Heart left ventricle (tissue), 16 donors: ENCODE measurements around the gene CIC. TPM values are rescaled to one million over a fixed set of nuclear protein-coding genes. Genes with fewer than 3 reads are reported as not detected.

Experiments used
- ATAC-seq, 4 donors: fragments of 200-7000 bp; cut with Tn5 transposase; one replicate each; pipeline ENCODE4 v1.9.1; 2020 to 2022; ENCODE audit warnings: moderate library complexity in 4 of 4, mild to moderate bottlenecking in 3 of 4, moderate number of reproducible peaks in 1 of 4
- DNase-seq, 5 donors: peaks; one replicate each; pipeline ENCODE4 v3.0.0-alpha.2; 2020
- H3K27ac ChIP-seq, 12 donors: fragments of 200-600 bp; sonication (generic) in 4 of 12; one replicate each; pipeline versions ENCODE4 v1.5.0 to v1.8.0; 2016 to 2022; ENCODE audit warnings: mild to moderate bottlenecking in 2 of 12
- H3K27me3 ChIP-seq, 9 donors: fragments of 200-600 bp; sonication (generic) in 2 of 9; one replicate each; pipeline versions ENCODE4 v1.5.1 to v1.8.0; 2016 to 2022; ENCODE audit warnings: mild to moderate bottlenecking in 3 of 9
- H3K36me3 ChIP-seq, 9 donors: fragments of 200-600 bp; sonication (generic) in 2 of 9; one replicate each; pipeline versions ENCODE4 v1.5.0 to v1.8.0; 2018 to 2022; ENCODE audit warnings: mild to moderate bottlenecking in 2 of 9
- H3K4me1 ChIP-seq, 12 donors: fragments of 200-600 bp; sonication (generic) in 4 of 12; one replicate each; pipeline versions ENCODE4 v1.5.0 to v1.8.0; 2016 to 2022; ENCODE audit warnings: mild to moderate bottlenecking in 3 of 12
- H3K4me3 ChIP-seq, 12 donors: fragments of 200-600 bp; sonication (generic) in 4 of 12; one replicate each; pipeline versions ENCODE4 v1.5.0 to v1.8.0; 2017 to 2022; ENCODE audit warnings: mild to moderate bottlenecking in 9 of 12, moderate library complexity in 4 of 12
- H3K9me3 ChIP-seq, 12 donors: fragments of 200-600 bp; sonication (generic) in 4 of 12; one replicate each; pipeline versions ENCODE4 v1.5.0 to v1.8.0; 2016 to 2022; ENCODE audit warnings: mild to moderate bottlenecking in 1 of 12
- CTCF ChIP-seq, 12 donors: fragments of 200-600 bp; sonication (generic) in 4 of 12; IDR thresholded peaks; one replicate each; pipeline versions ENCODE4 v1.5.0 to v1.8.0; 2018 to 2022; ENCODE audit warnings: antibody characterized with exemption in 12 of 12, mild to moderate bottlenecking in 5 of 12
- POLR2A ChIP-seq, 2 donors: fragments of 450-650 bp; IDR thresholded peaks; one replicate each; pipeline ENCODE4 v1.6.1; 2017; ENCODE audit warnings: antibody characterized with exemption in 2 of 2, mild to moderate bottlenecking in 2 of 2, moderate library complexity in 2 of 2
- WGBS, 4 donors: extraction: QIAGEN DNeasy Blood & Tissue Kit in 2 of 4; methylation state at CpG; one replicate each; pipeline versions ENCODE4 v1.1.5 to v1.1.7; 2013 to 2018; 5-methylcytosine and 5-hydroxymethylcytosine counted together
- intact Hi-C, 10 donors: fragments of 100-400 bp; cut with DNase I; formaldehyde crosslinking; loops; one replicate each; pipeline versions ENCODE4 v1.11.1 to v1.14.2; 2022
- polyA plus RNA-seq, 2 donors: library from polyadenylated mRNA; stranded (reverse); fragments of 200-250 nt; gene quantifications; one replicate each; pipeline ENCODE4 v1.2.3, GENCODE V29; 2013
- total RNA-seq, 9 donors: library from RNA; depleted of rRNA in 2 of 9; stranded (reverse); fragments of >200 nt in 2 of 9; fragmentation: NEBNext Ultra II Directional in 3 of 9; extraction: Animal tissue kit (Norgen Biotek cat#: 25700) in 3 of 9; gene quantifications; one replicate each; pipeline versions ENCODE4 v1.1.0 to v1.2.4, GENCODE V29; 2016 to 2023
- donor health status: ischemic (EF 13 %, LVEDD 7.1; RV severe dilation, severe dysfunction).
- donor health status: healthy with polysubstance abuse.
- donor health status: DM: no; HTN: yes; CAD: no.
- donor health status: DM: no; HTN: no; CAD: no.
- donor health status: ischemic (EF 25% LVEDD 6.9; RV normal size, moderate dysfunction).
- donor health status: ischemic (EF 25% LVEDD 5.7; RV mildly dilated, moderate dysfunction).
- donor health status: healthy.
- donor health status: DM: yes; HTN: yes; CAD: no.
- donor health status: ischemic (EF 35%, LVEDD 5.7; RV mildly dilated, moderate dysfunction).
- donor health status: nonischemic (EF 11% LVEDD 7.7; RV severe dilation, severe dysfunction).
- donor health status: DM: yes; HTN: yes; CAD: no.
- donor health status: PGD.
- donor health status: ischemic (EF 29% LVEDD 5.4; RV normal size, mild dysfunction).
- donor health status: nonischemic (EF 23%, LVEDD 6.1; RV moderate dilation, normal function).

Gene CIC
- total and polyA plus RNA-seq, 11 donors: 25.5 to 54.8 (median 31.0) TPM

GRCh38 chr19:42229301-42229854 is 39.7 kb upstream of the CIC start:
- ATAC-seq (no peak), DNase-seq (no peak)
- peaks cover 0 to 100% (median 93%) of the 10 kb centered on the region in 9 donors for H3K36me3 ChIP-seq
- TF ChIP-seq POLR2A (IDR thresholded peaks at IDR 0.05): no peak
- no peak for TF ChIP-seq CTCF (IDR thresholded peaks at IDR 0.05)
- H3K27me3 ChIP-seq: no peaks in the 10 kb centered on the region
- peaks cover 0 to 11% (median 0%) of the 10 kb centered on the region in 12 donors for H3K4me1 ChIP-seq
- 61 to 68% (median 61%) methylated on average over 4 of the region's 4 CpGs for WGBS, 4 donors
- H3K27ac ChIP-seq: no peak overlapping the region
- intact Hi-C loops: no loop called here
- no peaks in the 10 kb centered on the region for H3K9me3 ChIP-seq
- H3K4me3 ChIP-seq: no peak overlapping the region

- Histone ChIP-seq H3K4me1 (peaks cover 0 to 11% (median 0%) of the 10 kb centered on the region in 12 donors), H3K36me3 (peaks cover 0 to 100% (median 93%) of the 10 kb centered on the region in 9 donors), H3K4me3 (no peak overlapping the region), H3K27me3 (no peaks in the 10 kb centered on the region), H3K9me3 (no peaks in the 10 kb centered on the region), H3K27ac (no peak overlapping the region)
- DNase-seq (no peak), ATAC-seq (peak in 1 of 4 donors; percentile 17)
- WGBS, 4 donors: 53 to 72% (median 62%) methylated on average over 8 of the region's 8 CpGs
- TF ChIP-seq CTCF (IDR thresholded peaks at IDR 0.05) (no peak), POLR2A (IDR thresholded peaks at IDR 0.05) (no peak)
- intact Hi-C loops: loop anchor here in 1 of 10 donors (10.0 kb wide), 1 partner anchor 355 kb away; the partner anchor contains the start of gene CD79A
Observed at GRCh38 chr19:42229855-42230351, 39.1 kb upstream of the CIC start.

GRCh38 chr19:42230571-42230970 is 38.5 kb upstream of the CIC start:
- WGBS, 4 donors: 74 to 87% (median 83%) methylated on average over 4 of the region's 4 CpGs
- no peak overlapping the region for H3K4me3 ChIP-seq
- intact Hi-C loops: loop anchor here in 1 of 10 donors (10.0 kb wide), 1 partner anchor 356 kb away; the partner anchor contains the start of gene CD79A
- TF ChIP-seq POLR2A (IDR thresholded peaks at IDR 0.05) (no peak), CTCF (IDR thresholded peaks at IDR 0.05) (no peak)
- H3K27me3 ChIP-seq: no peaks in the 10 kb centered on the region
- no peaks in the 10 kb centered on the region for H3K9me3 ChIP-seq
- H3K27ac ChIP-seq: no peak overlapping the region
- DNase-seq: no peak
- no peak for ATAC-seq
- peaks cover 0 to 100% (median 93%) of the 10 kb centered on the region in 9 donors for H3K36me3 ChIP-seq
- H3K4me1 ChIP-seq: peaks cover 0 to 11% (median 0%) of the 10 kb centered on the region in 12 donors

GRCh38 chr19:42232435-42232834 is 36.6 kb upstream of the CIC start:
- no peak overlapping the region for H3K27ac ChIP-seq
- H3K36me3 ChIP-seq: peaks cover 0 to 100% (median 93%) of the 10 kb centered on the region in 9 donors
- H3K9me3 ChIP-seq: no peaks in the 10 kb centered on the region
- intact Hi-C loops: loop anchor here in 1 of 10 donors (10.0 kb wide), 1 partner anchor 358 kb away; the partner anchor contains the start of gene CD79A
- TF ChIP-seq CTCF (IDR thresholded peaks at IDR 0.05) (no peak), POLR2A (IDR thresholded peaks at IDR 0.05) (no peak)
- 93 to 95% (median 95%) methylated on average over 10 of the region's 10 CpGs for WGBS, 4 donors
- ATAC-seq (no peak), DNase-seq (no peak)
- peaks cover 0 to 11% (median 0%) of the 10 kb centered on the region in 12 donors for H3K4me1 ChIP-seq
- H3K4me3 ChIP-seq: no peak overlapping the region
- no peaks in the 10 kb centered on the region for H3K27me3 ChIP-seq
